ENCODE measurements around the gene CREB5.
"Not testable (repeated sequence)": the region's sequence is repeated elsewhere in the genome, so short reads cannot be mapped to it uniquely, and the experiment has no call there.

Gene CREB5

GRCh38 chr7:28818996-28819395 lies 406.7 kb downstream of the CREB5 start:
- no peaks in the 10 kb centered on the region for H3K9me3 ChIP-seq (ENCODE audit: insufficient read depth, low read depth, low read length)
- no peak overlapping the region for H3K9ac ChIP-seq (ENCODE audit: low read depth, low read length)
- no peaks in the 10 kb centered on the region for H3K27me3 ChIP-seq (ENCODE audit: insufficient read depth, low read length)
- WGBS = 88% methylated on average over 5 of the region's 5 CpGs
- H3K4me1 ChIP-seq (ENCODE audit: insufficient read depth, low read length) = peaks cover 18% of the 10 kb centered on the region
- H3K27ac ChIP-seq (ENCODE audit: low read depth, low read length) = no peak overlapping the region
- peaks cover 3% of the 10 kb centered on the region; the same call in 1 of the 2 replicates for H3K36me3 ChIP-seq (ENCODE audit: insufficient read depth, low read length)
- H3K4me3 ChIP-seq (ENCODE audit: low read length) = no peak overlapping the region

- Histone ChIP-seq H3K9me3 (ENCODE audit: insufficient read depth, low read depth, low read length) (no peaks in the 10 kb centered on the region), H3K4me1 (ENCODE audit: insufficient read depth, low read length) (peaks cover 22% of the 10 kb centered on the region), H3K27ac (ENCODE audit: low read depth, low read length) (no peak overlapping the region), H3K4me3 (ENCODE audit: low read length) (no peak overlapping the region), H3K9ac (ENCODE audit: low read depth, low read length) (no peak overlapping the region), H3K36me3 (ENCODE audit: insufficient read depth, low read length) (peaks cover 3% of the 10 kb centered on the region; the same call in 1 of the 2 replicates), H3K27me3 (ENCODE audit: insufficient read depth, low read length) (no peaks in the 10 kb centered on the region)
- 76% methylated on average over 3 of the region's 3 CpGs for WGBS
These were observed 411.3 kb downstream of the CREB5 start for GRCh38 chr7:28823582-28823981.

- H3K27me3 ChIP-seq (ENCODE audit: insufficient read depth, low read length); H3K9me3 ChIP-seq (ENCODE audit: insufficient read depth, low read depth, low read length); H3K27ac ChIP-seq (ENCODE audit: low read depth, low read length); H3K4me3 ChIP-seq (ENCODE audit: low read length); H3K9ac ChIP-seq (ENCODE audit: low read depth, low read length); H3K36me3 ChIP-seq (ENCODE audit: insufficient read depth, low read length): not testable (repeated sequence)
- 91% methylated on average over 8 of the region's 8 CpGs for WGBS
- H3K4me1 ChIP-seq (ENCODE audit: insufficient read depth, low read length) = peaks cover 18% of the 10 kb centered on the region
These were observed 413.6 kb downstream of the CREB5 start for GRCh38 chr7:28825817-28826448.

- no peak overlapping the region for H3K9ac ChIP-seq (ENCODE audit: low read depth, low read length)
- H3K36me3 ChIP-seq (ENCODE audit: insufficient read depth, low read length) = no peaks in the 10 kb centered on the region
- H3K4me1 ChIP-seq (ENCODE audit: insufficient read depth, low read length) = no peaks in the 10 kb centered on the region
- no peaks in the 10 kb centered on the region for H3K27me3 ChIP-seq (ENCODE audit: insufficient read depth, low read length)
- whole genome bisulfite sequencing = 100% methylated on average over 1 of the region's 1 CpG
- H3K9me3 ChIP-seq (ENCODE audit: insufficient read depth, low read depth, low read length) = no peaks in the 10 kb centered on the region
- H3K27ac ChIP-seq (ENCODE audit: low read depth, low read length) = no peak overlapping the region
- no peak overlapping the region for H3K4me3 ChIP-seq (ENCODE audit: low read length)
These were observed 418.5 kb downstream of the CREB5 start for GRCh38 chr7:28830846-28831245.

- H3K9me3 ChIP-seq (ENCODE audit: insufficient read depth, low read depth, low read length) = no peaks in the 10 kb centered on the region
- no peak overlapping the region for H3K4me3 ChIP-seq (ENCODE audit: low read length)
- no peaks in the 10 kb centered on the region for H3K36me3 ChIP-seq (ENCODE audit: insufficient read depth, low read length)
- H3K9ac ChIP-seq (ENCODE audit: low read depth, low read length) = no peak overlapping the region
- no peak overlapping the region for H3K27ac ChIP-seq (ENCODE audit: low read depth, low read length)
- no peaks in the 10 kb centered on the region for H3K4me1 ChIP-seq (ENCODE audit: insufficient read depth, low read length)
- no peaks in the 10 kb centered on the region for H3K27me3 ChIP-seq (ENCODE audit: insufficient read depth, low read length)
- 94% methylated on average over 3 of the region's 3 CpGs for WGBS
These were observed 420.4 kb downstream of the CREB5 start for GRCh38 chr7:28832669-28833068.

- H3K4me3 ChIP-seq (ENCODE audit: low read length) = no peak overlapping the region
- H3K36me3 ChIP-seq (ENCODE audit: insufficient read depth, low read length) = no peaks in the 10 kb centered on the region
- no peak overlapping the region for H3K9ac ChIP-seq (ENCODE audit: low read depth, low read length)
- H3K27ac ChIP-seq (ENCODE audit: low read depth, low read length) = no peak overlapping the region
- no peaks in the 10 kb centered on the region for H3K27me3 ChIP-seq (ENCODE audit: insufficient read depth, low read length)
- no peaks in the 10 kb centered on the region for H3K4me1 ChIP-seq (ENCODE audit: insufficient read depth, low read length)
- H3K9me3 ChIP-seq (ENCODE audit: insufficient read depth, low read depth, low read length) = no peaks in the 10 kb centered on the region
These were observed 423.5 kb downstream of the CREB5 start for GRCh38 chr7:28835800-28836199.

GRCh38 chr7:28836716-28837115 lies 424.4 kb downstream of the CREB5 start:
- no peaks in the 10 kb centered on the region for H3K9me3 ChIP-seq (ENCODE audit: insufficient read depth, low read depth, low read length)
- H3K4me1 ChIP-seq (ENCODE audit: insufficient read depth, low read length) = no peaks in the 10 kb centered on the region
- no peak overlapping the region for H3K9ac ChIP-seq (ENCODE audit: low read depth, low read length)
- H3K4me3 ChIP-seq (ENCODE audit: low read length) = no peak overlapping the region
- 89% methylated on average over 3 of the region's 3 CpGs for WGBS
- H3K36me3 ChIP-seq (ENCODE audit: insufficient read depth, low read length) = no peaks in the 10 kb centered on the region
- H3K27me3 ChIP-seq (ENCODE audit: insufficient read depth, low read length) = no peaks in the 10 kb centered on the region
- no peak overlapping the region for H3K27ac ChIP-seq (ENCODE audit: low read depth, low read length)

- Histone ChIP-seq H3K36me3 (ENCODE audit: insufficient read depth, low read length) (no peaks in the 10 kb centered on the region), H3K27ac (ENCODE audit: low read depth, low read length) (no peak overlapping the region), H3K9me3 (ENCODE audit: insufficient read depth, low read depth, low read length) (no peaks in the 10 kb centered on the region), H3K9ac (ENCODE audit: low read depth, low read length) (no peak overlapping the region), H3K4me3 (ENCODE audit: low read length) (no peak overlapping the region), H3K27me3 (ENCODE audit: insufficient read depth, low read length) (no peaks in the 10 kb centered on the region), H3K4me1 (ENCODE audit: insufficient read depth, low read length) (no peaks in the 10 kb centered on the region)
- WGBS = 100% methylated on average over 1 of the region's 1 CpG
These were observed 424.9 kb downstream of the CREB5 start for GRCh38 chr7:28837216-28837615.

- Histone ChIP-seq H3K9ac (ENCODE audit: low read depth, low read length) (no peak overlapping the region), H3K36me3 (ENCODE audit: insufficient read depth, low read length) (no peaks in the 10 kb centered on the region), H3K4me3 (ENCODE audit: low read length) (no peak overlapping the region), H3K4me1 (ENCODE audit: insufficient read depth, low read length) (no peaks in the 10 kb centered on the region), H3K9me3 (ENCODE audit: insufficient read depth, low read depth, low read length) (no peaks in the 10 kb centered on the region), H3K27me3 (ENCODE audit: insufficient read depth, low read length) (no peaks in the 10 kb centered on the region), H3K27ac (ENCODE audit: low read depth, low read length) (no peak overlapping the region)
- WGBS = 88% methylated on average over 3 of the region's 3 CpGs
These were observed 428.3 kb downstream of the CREB5 start for GRCh38 chr7:28840592-28840995.

- no peak overlapping the region for H3K27ac ChIP-seq (ENCODE audit: low read depth, low read length)
- H3K9ac ChIP-seq (ENCODE audit: low read depth, low read length) = no peak overlapping the region
- H3K4me1 ChIP-seq (ENCODE audit: insufficient read depth, low read length) = no peaks in the 10 kb centered on the region
- no peak overlapping the region for H3K4me3 ChIP-seq (ENCODE audit: low read length)
- no peaks in the 10 kb centered on the region for H3K36me3 ChIP-seq (ENCODE audit: insufficient read depth, low read length)
- H3K27me3 ChIP-seq (ENCODE audit: insufficient read depth, low read length) = no peaks in the 10 kb centered on the region
- no peaks in the 10 kb centered on the region for H3K9me3 ChIP-seq (ENCODE audit: insufficient read depth, low read depth, low read length)
These were observed 429.4 kb downstream of the CREB5 start for GRCh38 chr7:28841766-28842165.

- Histone ChIP-seq H3K36me3 (ENCODE audit: insufficient read depth, low read length) (no peaks in the 10 kb centered on the region), H3K9me3 (ENCODE audit: insufficient read depth, low read depth, low read length) (no peaks in the 10 kb centered on the region), H3K4me3 (ENCODE audit: low read length) (no peak overlapping the region), H3K27me3 (ENCODE audit: insufficient read depth, low read length) (no peaks in the 10 kb centered on the region), H3K9ac (ENCODE audit: low read depth, low read length) (no peak overlapping the region), H3K27ac (ENCODE audit: low read depth, low read length) (no peak overlapping the region), H3K4me1 (ENCODE audit: insufficient read depth, low read length) (no peaks in the 10 kb centered on the region)
- WGBS = 92% methylated on average over 1 of the region's 1 CpG
These were observed 430.5 kb downstream of the CREB5 start for GRCh38 chr7:28842769-28843295.

GRCh38 chr7:28845106-28845505 lies 432.8 kb downstream of the CREB5 start:
- 90% methylated on average over 1 of the region's 1 CpG for WGBS
- H3K36me3 ChIP-seq (ENCODE audit: insufficient read depth, low read length) = no peaks in the 10 kb centered on the region

More at GRCh38 chr7:28845106-28845505, 432.8 kb downstream of the CREB5 start:
- H3K27ac ChIP-seq (ENCODE audit: low read depth, low read length) = no peak overlapping the region
- no peak overlapping the region for H3K4me3 ChIP-seq (ENCODE audit: low read length)
- H3K27me3 ChIP-seq (ENCODE audit: insufficient read depth, low read length) = no peaks in the 10 kb centered on the region
- H3K9me3 ChIP-seq (ENCODE audit: insufficient read depth, low read depth, low read length) = no peaks in the 10 kb centered on the region
- H3K4me1 ChIP-seq (ENCODE audit: insufficient read depth, low read length) = no peaks in the 10 kb centered on the region
- no peak overlapping the region for H3K9ac ChIP-seq (ENCODE audit: low read depth, low read length)
